HepG2 (cell line): ENCODE results near the gene IL17C. TPM values are rescaled to one million over a fixed set of nuclear protein-coding genes. Genes with fewer than 3 reads are reported as not detected.

Experiments used
- ARNT2 ChIP-seq: sonication (generic); formaldehyde crosslinking; IDR thresholded peaks from 2 replicates; pipeline ENCODE4 v1.8.0; 2022; ENCODE audit warnings: mild to moderate bottlenecking, low read depth, missing genetic modification reagents, moderate library complexity
- GLMP ChIP-seq: sonication (generic); formaldehyde crosslinking; IDR thresholded peaks from 2 replicates; pipeline ENCODE4 v1.9.0; 2021; ENCODE audit warnings: missing genetic modification reagents, mild to moderate bottlenecking, borderline replicate concordance
- HOMEZ ChIP-seq: IDR thresholded peaks from 2 replicates; pipeline ENCODE4 v1.6.1; 2016; ENCODE audit warnings: low read depth
- KLF11 ChIP-seq: IDR thresholded peaks from 2 replicates; pipeline ENCODE4 v1.6.1; 2016; ENCODE audit warnings: missing compliant biosample characterization
- MAFK ChIP-seq, 2 experiments: IDR thresholded peaks in 1 of 2; conservative IDR thresholded peaks in 1 of 2; 2 replicates each; pipeline ENCODE4 v1.6.1; 2011; ENCODE audit warnings: improper control_type of control experiment in 2 of 2, low read length in 2 of 2
- NFKB2 ChIP-seq: sonication (generic); formaldehyde crosslinking; IDR thresholded peaks from 2 replicates; pipeline ENCODE4 v1.4.0; 2020; ENCODE audit warnings: missing genetic modification reagents, borderline replicate concordance
- POGK ChIP-seq: sonication (generic); formaldehyde crosslinking; conservative IDR thresholded peaks from 2 replicates; pipeline ENCODE4 v1.8.0; 2022; ENCODE audit warnings: mild to moderate bottlenecking, moderate library complexity, missing genetic modification reagents
- POLR2G ChIP-seq: fragments of 200-400 bp; formaldehyde crosslinking; IDR thresholded peaks from 2 replicates; pipeline ENCODE4 v1.6.1; 2018; ENCODE audit warnings: mild to moderate bottlenecking, low read depth, low read length, moderate library complexity
- PPARG ChIP-seq: conservative IDR thresholded peaks from 2 replicates; pipeline ENCODE4 v1.6.1; 2016; ENCODE audit warnings: missing biosample characterization, missing genetic modification reagents
- RXRA ChIP-seq: sonication (generic); formaldehyde crosslinking; IDR thresholded peaks from 2 replicates; pipeline ENCODE4 v1.5.1; 2020; ENCODE audit warnings: missing genetic modification reagents
- SAP130 ChIP-seq: IDR thresholded peaks from 2 replicates; pipeline ENCODE4 v1.6.1; 2016; ENCODE audit warnings: low read depth
- SNAPC4 ChIP-seq: sonication (generic); formaldehyde crosslinking; IDR thresholded peaks from 2 replicates; pipeline ENCODE4 v1.4.0; 2020; ENCODE audit warnings: mild to moderate bottlenecking, missing genetic modification reagents
- SOX5 ChIP-seq: IDR thresholded peaks from 2 replicates; pipeline ENCODE4 v1.6.1; 2016; ENCODE audit warnings: borderline replicate concordance
- THAP8 ChIP-seq: sonication (generic); formaldehyde crosslinking; IDR thresholded peaks from 2 replicates; pipeline ENCODE4 v1.5.1; 2020; ENCODE audit warnings: missing genetic modification reagents, mild to moderate bottlenecking, borderline replicate concordance
- YEATS4 ChIP-seq: sonication (generic); formaldehyde crosslinking; IDR thresholded peaks from 2 replicates; pipeline ENCODE4 v1.4.0; 2020; ENCODE audit warnings: missing genetic modification reagents, borderline replicate concordance
- ZBTB8A ChIP-seq: sonication (generic); formaldehyde crosslinking; IDR thresholded peaks from 2 replicates; pipeline ENCODE4 v1.4.0; 2020; ENCODE audit warnings: mild to moderate bottlenecking, low read depth, missing genetic modification reagents, borderline replicate concordance
- ZFP36L1 ChIP-seq: sonication (generic); formaldehyde crosslinking; IDR thresholded peaks from 2 replicates; pipeline ENCODE4 v1.8.0; 2022; ENCODE audit warnings: mild to moderate bottlenecking, missing genetic modification reagents, moderate library complexity
- ZNF547 ChIP-seq: sonication (generic); formaldehyde crosslinking; IDR thresholded peaks from 2 replicates; pipeline ENCODE4 v1.5.1; 2020; ENCODE audit warnings: mild to moderate bottlenecking, missing genetic modification reagents
- polyA plus RNA-seq, 8 experiments: library from polyadenylated mRNA; depleted of rRNA in 3 of 8; stranded (reverse) in 7 of 8; unstranded in 1 of 8; fragments of >200 nt; fragmentation: Illumina TruSeq in 4 of 8; extraction: Trizol in 4 of 8; gene quantifications; 2 replicates each; pipeline versions ENCODE4 v1.2.1 to v1.2.3, GENCODE V29; 2011 to 2016; ENCODE audit warnings: low read depth in 4 of 8, missing spikeins in 1 of 8, mixed read lengths in 1 of 8; ENCODE audit not compliant: insufficient read depth in 1 of 8
- total RNA-seq, 5 experiments: library from RNA; depleted of rRNA; stranded (reverse); fragments of >200 nt; fragmentation: Illumina TruSeq; extraction: Trizol; gene quantifications; 2 replicates each; pipeline ENCODE4 v1.2.3, GENCODE V29; 2016; ENCODE audit warnings: low read depth in 1 of 5

IL17C gene
- total and polyA plus RNA-seq, 2 of the 13 experiments (the other 11 are each of a cell fraction or from before 2014, with no cell fraction given) = not detected

- TF ChIP-seq SNAPC4 = no peak
- peak; percentile 70 for TF ChIP-seq ZFP36L1 (CRISPR knock-in tag)
- TF ChIP-seq KLF11 (CRISPR knock-in tag) = no peak
- peak; percentile 84; the same call in 1 of the 2 replicates for TF ChIP-seq NFKB2
- no peak for TF ChIP-seq POLR2G
- TF ChIP-seq ARNT2 (CRISPR knock-in tag) = peak; percentile 70; the same call in 1 of the 2 replicates
- no peak for TF ChIP-seq GLMP (CRISPR knock-in tag)
- TF ChIP-seq POGK (CRISPR knock-in tag) = peak; percentile 39; the same call in 1 of the 2 replicates
- TF ChIP-seq MAFK (conservative IDR thresholded peaks at IDR 0.05 in 1 of 2, IDR thresholded peaks at IDR 0.05 in 1 of 2; ENCODE audit: low read length in 2 of 2) = no peak
- TF ChIP-seq YEATS4 = peak; percentile 56; the same call in 1 of the 2 replicates
- no peak for TF ChIP-seq PPARG
- TF ChIP-seq ZNF547 (CRISPR knock-in tag) = peak; percentile 45
- TF ChIP-seq SOX5 (CRISPR knock-in tag) = 0 out of 2 replicates have a peak, but pooled peaks have one; percentile 4
- TF ChIP-seq RXRA (CRISPR knock-in tag) = 0 out of 2 replicates have a peak, but pooled peaks have one; percentile 18
- TF ChIP-seq SAP130 (CRISPR knock-in tag) = peak; percentile 64
- 0 out of 2 replicates have a peak, but pooled peaks have one; percentile 50 for TF ChIP-seq HOMEZ
- TF ChIP-seq ZBTB8A (CRISPR knock-in tag) = peak; percentile 86; the same call in 1 of the 2 replicates
- peak; percentile 76; the same call in 1 of the 2 replicates for TF ChIP-seq THAP8 (CRISPR knock-in tag)
Measured at GRCh38 chr16:88686439-88687253, 48.3 kb downstream of the IL17C start, which contains the start of gene SNAI3 (continued).
